Tibial artery (tissue), 4 donors: Measurements from ENCODE around the gene SLC25A10.
"Not testable (repeated sequence)": the region's sequence is repeated elsewhere in the genome, so short reads cannot be mapped to it uniquely, and the experiment has no call there.

Experiments
- DNase-seq, 2 donors: peaks; one replicate each; pipeline ENCODE4 v3.0.0-alpha.2; 2019
- H3K27ac ChIP-seq, 2 donors: fragments of 200-600 bp; sonication (generic) in 1 of 2; 1 replicate in 1 of 2; 2 replicates in 1 of 2; pipeline ENCODE4 v1.5.1; 2018 to 2019; ENCODE audit warnings: mild to moderate bottlenecking in 1 of 2
- H3K27me3 ChIP-seq, 2 donors: fragments of 200-600 bp; sonication (generic) in 1 of 2; one replicate each; pipeline versions ENCODE4 v1.5.1 to v1.6.0; 2016 to 2019
- H3K36me3 ChIP-seq, 3 donors: fragments of 200-600 bp; sonication (generic) in 2 of 3; one replicate each; pipeline ENCODE4 v1.5.1; 2016 to 2019; ENCODE audit warnings: mild to moderate bottlenecking in 2 of 3
- H3K4me1 ChIP-seq, 4 donors: fragments of 200-600 bp; sonication (generic) in 2 of 4; 1 replicate in 3 of 4; 2 replicates in 1 of 4; pipeline ENCODE4 v1.5.1; 2016 to 2019
- H3K4me3 ChIP-seq, 2 donors: fragments of 200-600 bp; sonication (generic) in 1 of 2; 1 replicate in 1 of 2; 2 replicates in 1 of 2; pipeline ENCODE4 v1.5.1; 2018 to 2019; ENCODE audit warnings: mild to moderate bottlenecking in 2 of 2
- H3K9me3 ChIP-seq, 3 donors: fragments of 200-600 bp; sonication (generic) in 1 of 3; one replicate each; pipeline ENCODE4 v1.5.1; 2016 to 2019
- intact Hi-C: fragments of 100-400 bp; cut with DNase I; formaldehyde crosslinking; loops from one replicate; pipeline ENCODE4 v1.15.0; 2023; ENCODE audit warnings: low total_unique reads
- TF ChIP-seq, protein P1 (sequence below), 2 experiments: fragments of 200-600 bp in 1 of 2; fragments of 450-650 bp in 1 of 2; IDR thresholded peaks; one replicate each; pipeline ENCODE4 v1.5.1; 2017 to 2019; ENCODE audit warnings: antibody characterized with exemption in 2 of 2, mild to moderate bottlenecking in 1 of 2, moderate library complexity in 1 of 2

The SLC25A10 gene

DNA sequence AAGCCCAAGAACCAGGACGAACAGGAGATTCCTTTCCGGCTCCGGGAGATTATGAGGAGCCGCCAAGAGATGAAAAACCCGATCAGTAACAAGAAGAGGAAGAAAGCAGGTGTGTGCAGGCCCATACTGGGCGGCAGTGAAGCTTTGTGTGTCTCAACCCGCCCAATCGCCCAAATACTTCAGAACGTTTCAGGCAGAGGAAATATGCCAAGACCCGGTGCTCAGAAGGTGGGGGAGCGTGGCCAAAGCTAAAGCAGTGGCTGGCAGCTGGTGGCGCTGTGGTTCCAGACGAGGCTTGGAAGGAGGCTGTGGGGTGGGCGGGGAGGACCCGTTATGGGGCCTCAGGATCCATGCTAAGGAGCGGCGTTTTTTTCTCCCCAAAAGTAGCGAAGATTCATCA, 44.3 kb upstream of the SLC25A10 start:
- peaks cover 0 to 30% (median 23%) of the 10 kb centered on the region in 4 donors for H3K4me1 ChIP-seq
- no peaks in the 10 kb centered on the region for H3K27me3 ChIP-seq
- H3K4me3 ChIP-seq = no peak overlapping the region
- DNase-seq = no peak
- H3K9me3 ChIP-seq = no peaks in the 10 kb centered on the region
- H3K36me3 ChIP-seq = peaks cover 28 to 44% (median 33%) of the 10 kb centered on the region in 3 donors
- intact Hi-C loops = loop anchor here (2.0 kb wide), 1 partner anchor 31 kb away; the partner anchor contains the start of genes NPLOC4 and TSPAN10
- TF ChIP-seq, protein P1, sequence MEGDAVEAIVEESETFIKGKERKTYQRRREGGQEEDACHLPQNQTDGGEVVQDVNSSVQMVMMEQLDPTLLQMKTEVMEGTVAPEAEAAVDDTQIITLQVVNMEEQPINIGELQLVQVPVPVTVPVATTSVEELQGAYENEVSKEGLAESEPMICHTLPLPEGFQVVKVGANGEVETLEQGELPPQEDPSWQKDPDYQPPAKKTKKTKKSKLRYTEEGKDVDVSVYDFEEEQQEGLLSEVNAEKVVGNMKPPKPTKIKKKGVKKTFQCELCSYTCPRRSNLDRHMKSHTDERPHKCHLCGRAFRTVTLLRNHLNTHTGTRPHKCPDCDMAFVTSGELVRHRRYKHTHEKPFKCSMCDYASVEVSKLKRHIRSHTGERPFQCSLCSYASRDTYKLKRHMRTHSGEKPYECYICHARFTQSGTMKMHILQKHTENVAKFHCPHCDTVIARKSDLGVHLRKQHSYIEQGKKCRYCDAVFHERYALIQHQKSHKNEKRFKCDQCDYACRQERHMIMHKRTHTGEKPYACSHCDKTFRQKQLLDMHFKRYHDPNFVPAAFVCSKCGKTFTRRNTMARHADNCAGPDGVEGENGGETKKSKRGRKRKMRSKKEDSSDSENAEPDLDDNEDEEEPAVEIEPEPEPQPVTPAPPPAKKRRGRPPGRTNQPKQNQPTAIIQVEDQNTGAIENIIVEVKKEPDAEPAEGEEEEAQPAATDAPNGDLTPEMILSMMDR (IDR thresholded peaks at IDR 0.05) = no peak
- no peak overlapping the region for H3K27ac ChIP-seq

DNA sequence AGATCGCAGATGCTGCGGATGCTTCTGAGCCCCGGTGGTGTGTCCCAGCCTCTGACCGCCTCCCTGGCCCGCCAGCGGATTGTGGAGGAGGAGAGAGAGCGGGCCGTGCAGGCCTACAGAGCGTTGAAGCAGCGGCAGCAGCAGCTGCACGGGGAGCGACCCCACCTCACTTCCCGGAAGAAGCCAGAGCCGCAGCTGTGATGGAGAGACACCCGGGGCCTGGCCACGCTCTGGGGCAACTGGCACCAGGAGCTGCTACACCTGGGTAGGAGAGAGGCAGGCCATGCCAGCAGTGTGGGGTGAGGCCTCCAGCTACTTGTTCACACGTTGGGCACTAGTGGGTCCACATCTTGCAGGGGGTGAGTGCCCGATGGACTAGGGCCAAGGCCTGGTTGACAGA, 39.6 kb upstream of the SLC25A10 start:
- Histone ChIP-seq H3K4me3 (no peak overlapping the region), H3K27me3 (no peaks in the 10 kb centered on the region), H3K27ac (no peak overlapping the region), H3K9me3 (no peaks in the 10 kb centered on the region), H3K4me1 (peaks cover 0 to 21% (median 8%) of the 10 kb centered on the region in 4 donors), H3K36me3 (peaks cover 29 to 59% (median 47%) of the 10 kb centered on the region in 3 donors)
- TF ChIP-seq, protein P1 (IDR thresholded peaks at IDR 0.05) = no peak
- intact Hi-C loops = no loop called here
- no peak for DNase-seq

DNA sequence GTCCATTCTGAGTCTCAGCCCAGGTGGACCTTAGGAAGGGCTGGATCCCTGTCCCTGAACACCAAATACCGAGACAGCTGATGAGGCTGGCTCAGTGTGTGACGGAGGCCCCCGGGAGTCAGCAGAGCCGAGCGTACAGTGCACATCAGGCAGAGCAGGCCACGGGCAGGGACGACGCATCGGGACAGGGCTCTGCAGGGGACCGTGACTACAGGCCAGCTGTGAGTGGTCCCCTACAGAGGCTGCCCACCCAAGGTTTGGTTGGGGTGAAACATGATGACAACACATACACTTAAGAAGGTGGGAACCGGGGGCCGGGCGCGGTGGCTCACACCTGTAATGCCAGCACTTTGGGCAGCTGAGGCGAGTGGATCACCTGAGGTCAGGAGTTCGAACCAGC, 39.1 kb upstream of the SLC25A10 start:
- no peak for DNase-seq
- intact Hi-C loops = no loop called here
- Histone ChIP-seq H3K27ac (no peak overlapping the region), H3K4me1 (peaks cover 0 to 17% (median 3%) of the 10 kb centered on the region in 4 donors), H3K9me3 (no peaks in the 10 kb centered on the region), H3K4me3 (no peak overlapping the region), H3K27me3 (no peaks in the 10 kb centered on the region), H3K36me3 (peaks cover 29 to 59% (median 47%) of the 10 kb centered on the region in 3 donors)
- TF ChIP-seq, protein P1 (IDR thresholded peaks at IDR 0.05) = no peak

DNA sequence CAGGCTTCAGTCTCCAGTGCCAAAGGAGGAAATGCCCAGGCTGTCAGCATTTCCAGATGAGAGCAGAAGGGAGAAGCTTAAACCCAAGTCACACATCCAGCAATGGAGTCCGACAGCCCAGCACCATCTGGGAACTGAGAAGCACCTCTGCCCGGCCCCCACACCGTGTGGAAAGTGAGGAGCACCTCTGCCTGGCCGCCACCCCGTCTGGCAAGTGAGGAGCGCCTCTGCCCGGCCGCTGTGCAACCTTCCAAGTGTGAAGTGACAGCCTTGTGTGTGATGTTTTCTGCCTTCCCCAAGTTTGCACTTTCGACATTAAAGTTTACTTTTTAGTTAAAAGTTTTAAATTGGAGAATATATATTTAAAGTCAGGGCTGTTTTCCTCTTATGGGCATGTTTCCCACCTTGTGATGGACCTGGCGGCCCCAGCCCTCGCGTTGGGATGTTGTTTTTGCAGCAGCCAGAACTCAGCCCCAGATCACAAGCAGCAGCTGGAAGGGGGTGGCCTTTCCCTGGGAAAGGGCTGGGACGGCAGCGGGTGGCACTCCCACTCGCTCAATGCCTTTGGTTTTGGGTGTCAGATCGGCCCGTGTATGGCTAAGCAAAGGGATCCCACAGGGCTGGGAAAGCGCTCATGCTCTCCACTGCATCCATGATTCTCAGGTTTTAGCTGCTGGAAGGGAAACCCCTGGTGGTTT, 38.4 kb upstream of the SLC25A10 start:
- no peak for DNase-seq
- intact Hi-C loops = no loop called here
- Histone ChIP-seq H3K9me3 (no peaks in the 10 kb centered on the region), H3K36me3 (peaks cover 29 to 59% (median 47%) of the 10 kb centered on the region in 3 donors), H3K27ac (no peak overlapping the region), H3K4me1 (peaks cover 0 to 12% (median 0%) of the 10 kb centered on the region in 4 donors), H3K4me3 (no peak overlapping the region), H3K27me3 (no peaks in the 10 kb centered on the region)
- TF ChIP-seq, protein P1 (IDR thresholded peaks at IDR 0.05) = no peak

DNA sequence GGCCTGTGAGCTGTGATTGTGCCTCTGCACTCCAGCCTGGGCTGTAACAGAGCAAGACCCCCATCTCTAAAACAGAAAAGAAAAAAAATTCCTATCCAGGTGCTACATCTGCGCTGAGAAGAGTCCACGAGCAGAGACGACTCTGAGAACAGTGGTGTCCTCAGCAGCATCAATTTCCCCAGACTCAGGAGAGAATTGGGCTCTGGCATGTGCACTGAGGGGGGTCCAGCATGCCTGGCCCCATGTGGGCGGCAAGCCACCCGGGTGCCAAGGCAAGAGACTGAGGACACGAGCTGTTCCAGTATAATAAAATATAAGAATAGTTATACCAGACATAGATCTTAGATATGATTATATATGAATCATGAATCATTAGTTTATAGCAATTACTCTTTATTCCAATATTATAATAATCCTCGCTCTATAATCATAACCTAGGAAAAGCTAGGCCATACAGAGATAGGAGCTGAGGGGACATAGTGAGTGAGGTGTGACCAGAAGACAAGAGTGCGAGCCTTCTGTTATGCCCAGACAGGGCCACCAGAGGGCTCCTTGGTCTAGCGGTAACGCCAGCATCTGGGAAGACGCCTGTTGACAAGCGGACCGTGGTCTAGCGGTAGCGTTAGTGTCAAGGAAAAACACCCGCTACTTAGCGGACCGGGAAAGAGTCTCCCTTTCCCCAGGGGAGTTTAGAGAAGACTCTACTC, 36.4 kb upstream of the SLC25A10 start:
- H3K27ac ChIP-seq, H3K4me3 ChIP-seq, H3K9me3 ChIP-seq, H3K27me3 ChIP-seq, intact Hi-C loops, DNase-seq: not testable (repeated sequence)
- peaks cover 0 to 12% (median 0%) of the 10 kb centered on the region in 4 donors for H3K4me1 ChIP-seq
- H3K36me3 ChIP-seq = peaks cover 16 to 51% (median 33%) of the 10 kb centered on the region in 3 donors
- TF ChIP-seq, protein P1 (IDR thresholded peaks at IDR 0.05) = peak; percentile 58
